Esophagus muscularis mucosa (tissue), 4 donors: ENCODE data around the gene PSMB3. TPM values are rescaled to one million over a fixed set of nuclear protein-coding genes. Genes with fewer than 3 reads are reported as not detected.

Experiments used
- DNase-seq: peaks from one replicate; pipeline ENCODE4 v3.0.0-alpha.2; 2017; ENCODE audit errors: extremely low spot score
- H3K27ac ChIP-seq, 4 donors: fragments of 200-600 bp; sonication (generic); replicated peaks in 1 of 4; 1 replicate in 3 of 4; 2 replicates in 1 of 4; pipeline ENCODE4 v1.5.1; 2016 to 2019; ENCODE audit warnings: mild to moderate bottlenecking in 1 of 4
- H3K27me3 ChIP-seq, 4 donors: fragments of 200-600 bp; sonication (generic); one replicate each; pipeline versions ENCODE4 v1.5.1 to v1.6.0; 2016 to 2019
- H3K36me3 ChIP-seq, 4 donors: fragments of 200-600 bp; sonication (generic); one replicate each; pipeline ENCODE4 v1.5.1; 2016 to 2019
- H3K4me1 ChIP-seq, 4 donors: fragments of 200-600 bp; sonication (generic); one replicate each; pipeline ENCODE4 v1.5.1; 2016 to 2019
- H3K4me3 ChIP-seq, 4 donors: fragments of 200-600 bp; sonication (generic); 1 replicate in 2 of 4; 2 replicates in 2 of 4; pipeline ENCODE4 v1.5.1; 2016 to 2019; ENCODE audit warnings: mild to moderate bottlenecking in 4 of 4, moderate library complexity in 1 of 4
- H3K9me3 ChIP-seq, 4 donors: fragments of 200-600 bp; sonication (generic); 1 replicate in 3 of 4; 2 replicates in 1 of 4; pipeline ENCODE4 v1.5.1; 2016 to 2019
- EP300 ChIP-seq: sonication (generic); formaldehyde crosslinking; IDR thresholded peaks from one replicate; pipeline ENCODE4 v1.6.1; 2017; ENCODE audit warnings: antibody characterized with exemption
- POLR2A ChIP-seq: fragments of 450-650 bp; IDR thresholded peaks from one replicate; pipeline ENCODE4 v1.6.1; 2017; ENCODE audit warnings: antibody characterized with exemption, moderate library complexity, mild to moderate bottlenecking, low read depth
- POLR2AphosphoS5 ChIP-seq, 2 donors: sonication (generic); formaldehyde crosslinking; IDR thresholded peaks; one replicate each; pipeline ENCODE4 v1.6.1; 2017; ENCODE audit warnings: antibody characterized with exemption in 2 of 2
- WGBS: methylation state at CpG from one replicate; pipeline ENCODE4 v1.1.5; 2018; 5-methylcytosine and 5-hydroxymethylcytosine counted together
- intact Hi-C: fragments of 100-400 bp; cut with DNase I; formaldehyde crosslinking; loops from one replicate; pipeline ENCODE4 v1.15.1; 2023
- total RNA-seq, 4 donors: library from RNA; depleted of rRNA; stranded (reverse); fragments of >200 nt; gene quantifications; one replicate each; pipeline versions ENCODE4 v1.1.0 to v1.2.1, GENCODE V29; 2016
- TF ChIP-seq, protein P1 (sequence below), 3 experiments: fragments of 200-600 bp in 2 of 3; fragments of 450-650 bp in 1 of 3; sonication (generic) in 2 of 3; IDR thresholded peaks; one replicate each; pipeline ENCODE4 v1.5.1; 2017 to 2019; ENCODE audit warnings: antibody characterized with exemption in 3 of 3, mild to moderate bottlenecking in 2 of 3, moderate library complexity in 1 of 3

PSMB3 gene
- total RNA-seq: 100 to 1,000 TPM; 122 to 158 (median 137) TPM

GRCh38 chr17:38752308-38753070 lies at the start of gene PSMB3:
TSS of gene PSMB3 (plus strand) at chr17:38752741. CDS start at chr17:38752827, 86 bp downstream.
- TF ChIP-seq, protein P1, sequence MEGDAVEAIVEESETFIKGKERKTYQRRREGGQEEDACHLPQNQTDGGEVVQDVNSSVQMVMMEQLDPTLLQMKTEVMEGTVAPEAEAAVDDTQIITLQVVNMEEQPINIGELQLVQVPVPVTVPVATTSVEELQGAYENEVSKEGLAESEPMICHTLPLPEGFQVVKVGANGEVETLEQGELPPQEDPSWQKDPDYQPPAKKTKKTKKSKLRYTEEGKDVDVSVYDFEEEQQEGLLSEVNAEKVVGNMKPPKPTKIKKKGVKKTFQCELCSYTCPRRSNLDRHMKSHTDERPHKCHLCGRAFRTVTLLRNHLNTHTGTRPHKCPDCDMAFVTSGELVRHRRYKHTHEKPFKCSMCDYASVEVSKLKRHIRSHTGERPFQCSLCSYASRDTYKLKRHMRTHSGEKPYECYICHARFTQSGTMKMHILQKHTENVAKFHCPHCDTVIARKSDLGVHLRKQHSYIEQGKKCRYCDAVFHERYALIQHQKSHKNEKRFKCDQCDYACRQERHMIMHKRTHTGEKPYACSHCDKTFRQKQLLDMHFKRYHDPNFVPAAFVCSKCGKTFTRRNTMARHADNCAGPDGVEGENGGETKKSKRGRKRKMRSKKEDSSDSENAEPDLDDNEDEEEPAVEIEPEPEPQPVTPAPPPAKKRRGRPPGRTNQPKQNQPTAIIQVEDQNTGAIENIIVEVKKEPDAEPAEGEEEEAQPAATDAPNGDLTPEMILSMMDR (IDR thresholded peaks at IDR 0.05): no peak
- peak; percentile 84 to 87 for TF ChIP-seq POLR2AphosphoS5 (IDR thresholded peaks at IDR 0.05)
- WGBS: under 1% methylated on average over 26 of the region's 44 CpGs
- peaks cover 45 to 74% (median 61%) of the 10 kb centered on the region in 4 donors for H3K4me1 ChIP-seq
- intact Hi-C loops: no loop called here
- H3K27ac ChIP-seq: peak within 1 kb of the TSS; percentile 87 to 97 (median 94)
- peak within 1 kb of the TSS; percentile 84 to 97 (median 92) for H3K4me3 ChIP-seq
- peak; percentile 100 for DNase-seq
- H3K9me3 ChIP-seq: no peaks in the 10 kb centered on the region
- H3K27me3 ChIP-seq: peaks cover 0 to 6% (median 0%) of the 10 kb centered on the region in 4 donors
- peaks cover 18 to 36% (median 31%) of the 10 kb centered on the region in 4 donors for H3K36me3 ChIP-seq

DNA sequence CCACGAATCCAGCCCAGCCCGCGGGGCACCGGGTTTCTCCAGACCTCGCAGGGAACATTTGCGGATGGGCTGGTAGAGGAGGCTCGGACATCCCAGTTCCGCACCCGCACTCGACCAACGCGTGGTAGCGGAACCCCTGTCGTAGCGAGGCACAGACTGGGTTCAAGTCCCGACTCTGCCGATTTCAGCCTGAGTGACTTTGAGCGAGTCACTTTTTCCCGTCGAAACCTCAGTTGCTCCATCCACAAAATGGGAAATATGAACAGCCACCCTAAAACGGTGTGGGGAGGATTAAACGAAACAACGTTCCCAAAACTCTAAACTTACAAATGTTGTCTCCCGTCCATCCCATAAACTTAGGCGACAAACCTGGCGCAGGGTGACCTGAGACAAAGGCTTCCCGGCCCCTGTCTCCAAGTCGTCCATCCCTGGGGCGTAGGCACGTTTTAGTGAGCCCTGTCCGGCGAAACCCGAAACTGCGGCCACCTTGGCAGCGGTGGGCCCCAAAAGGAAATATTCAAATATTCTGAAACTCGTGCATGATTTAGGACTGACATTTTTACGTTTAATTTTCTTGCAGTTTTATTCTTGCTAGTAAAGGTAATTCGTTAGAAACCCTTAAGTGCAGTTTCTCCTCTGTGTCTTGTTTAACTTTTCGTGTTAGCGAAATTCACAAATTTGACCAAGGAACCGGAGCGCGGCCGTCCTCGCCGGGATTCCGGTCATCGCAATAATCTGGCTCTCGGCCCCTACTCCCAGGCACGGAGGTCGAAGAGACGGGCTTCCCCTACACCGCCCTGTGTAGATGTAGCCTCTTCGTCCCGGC lies 49.4 kb upstream of the PSMB3 start:
- intact Hi-C loops: loop anchor here (5.0 kb wide), 1 partner anchor 44 kb away; the partner anchor contains the start of gene PCGF2
- peak overlapping the region; percentile 94 to 98 (median 96) for H3K27ac ChIP-seq
- DNase-seq: no peak
- peaks cover 22 to 56% (median 52%) of the 10 kb centered on the region in 4 donors for H3K4me1 ChIP-seq
- no peak for TF ChIP-seq POLR2AphosphoS5 (IDR thresholded peaks at IDR 0.05)
- 2% methylated on average over 48 of the region's 55 CpGs for WGBS
- peaks cover 0 to 10% (median 10%) of the 10 kb centered on the region in 4 donors for H3K36me3 ChIP-seq
- H3K9me3 ChIP-seq: no peaks in the 10 kb centered on the region
- H3K27me3 ChIP-seq: no peaks in the 10 kb centered on the region
- peak overlapping the region; percentile 67 to 99 (median 90) for H3K4me3 ChIP-seq

GRCh38 chr17:38703742-38704605 lies 48.6 kb upstream of the PSMB3 start:
- DNase-seq: peak; percentile 94

DNA sequence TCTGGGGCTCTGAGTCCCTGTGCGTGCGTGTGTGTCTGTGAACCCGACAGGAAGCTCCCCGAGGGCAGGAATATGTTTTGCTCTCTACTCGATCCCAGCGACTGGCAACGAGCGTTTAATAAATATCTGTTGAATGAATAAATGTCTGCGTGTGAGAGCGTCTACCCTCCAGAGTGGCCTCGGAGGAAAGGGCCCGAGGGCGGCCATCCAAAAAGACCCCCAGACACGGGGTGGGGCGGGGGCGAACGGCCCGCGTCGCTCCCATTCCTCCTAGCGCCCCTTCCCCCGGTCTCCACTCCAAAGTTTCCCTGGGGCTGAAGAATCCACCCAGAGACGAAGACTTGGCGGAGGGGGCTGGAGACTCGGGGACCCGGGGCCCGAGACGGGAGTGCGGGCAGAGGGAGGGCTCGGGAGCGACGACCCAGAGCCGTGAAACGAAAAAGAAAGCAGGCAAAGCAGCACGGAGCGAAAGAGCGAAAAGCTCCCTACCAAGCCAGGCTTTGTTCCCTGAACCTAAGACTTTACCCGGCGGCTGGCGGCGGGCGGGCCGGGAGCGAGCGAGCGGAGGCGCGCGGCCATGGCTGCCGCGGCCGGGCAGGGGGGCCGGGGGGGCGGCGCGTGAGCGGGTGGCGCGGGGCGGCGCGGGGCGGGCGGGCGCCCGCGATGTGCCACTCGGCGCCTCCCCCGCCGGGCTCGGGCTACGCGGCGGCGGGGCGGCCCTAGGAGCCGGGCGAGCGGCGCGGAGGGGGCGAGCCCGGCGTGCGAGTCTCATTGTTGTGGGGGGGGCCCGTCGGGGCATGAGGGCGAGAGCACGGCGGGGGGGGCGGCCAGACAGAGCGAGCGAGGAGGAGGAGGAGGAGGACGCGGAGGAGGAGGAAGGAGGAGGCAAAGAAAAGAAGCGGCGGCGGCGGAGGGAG lies 47.7 kb upstream of the PSMB3 start, which contains the start of gene MLLT6:
Gene MLLT6 (plus strand): TSS at position 668 of the 917 bp plus-strand sequence. CDS start 360 bp downstream, outside the sequence.
- no peak for DNase-seq
- Histone ChIP-seq H3K36me3 (peaks cover 7 to 27% (median 24%) of the 10 kb centered on the region in 4 donors), H3K4me1 (peaks cover 22 to 61% (median 54%) of the 10 kb centered on the region in 4 donors), H3K27me3 (no peaks in the 10 kb centered on the region), H3K9me3 (no peaks in the 10 kb centered on the region), H3K4me3 (peak within 1 kb of the TSS; percentile 67 to 99 (median 90)), H3K27ac (peak within 1 kb of the TSS; percentile 94 to 98 (median 96))
- WGBS: under 1% methylated on average over 70 of the region's 100 CpGs
- intact Hi-C loops: loop anchor here (5.0 kb wide), 1 partner anchor 42 kb away; the partner anchor contains the start of gene PCGF2
- TF ChIP-seq POLR2A (peak; percentile 8), POLR2AphosphoS5 (IDR thresholded peaks at IDR 0.05) (peak; percentile 46 to 58)
- TF ChIP-seq, protein P1 (IDR thresholded peaks at IDR 0.05): no peak

More at GRCh38 chr17:38703742-38704605, 48.6 kb upstream of the PSMB3 start:
- Histone ChIP-seq H3K27ac (peak overlapping the region; percentile 94 to 98 (median 96)), H3K4me3 (peak overlapping the region; percentile 67 to 99 (median 90)), H3K27me3 (no peaks in the 10 kb centered on the region), H3K9me3 (no peaks in the 10 kb centered on the region), H3K4me1 (peaks cover 22 to 59% (median 54%) of the 10 kb centered on the region in 4 donors), H3K36me3 (peaks cover 0 to 18% (median 15%) of the 10 kb centered on the region in 4 donors)
- WGBS: 3% methylated on average over 24 of the region's 50 CpGs
- intact Hi-C loops: loop anchor here (5.0 kb wide), 1 partner anchor 43 kb away; the partner anchor contains the start of gene PCGF2
- TF ChIP-seq, protein P1 (IDR thresholded peaks at IDR 0.05): no peak
- peak; percentile 53 to 73 for TF ChIP-seq POLR2AphosphoS5 (IDR thresholded peaks at IDR 0.05)
- TF ChIP-seq EP300: no peak
